SIG-M5 treated with dmso at 0.1 percent for 504 hours (cell line): ENCODE results near the gene CPT2.
"Not testable (repeated sequence)": the region's sequence is repeated elsewhere in the genome, so short reads cannot be mapped to it uniquely, and the experiment has no call there.

Experiments
- DNase-seq: peaks from one replicate; lab custom pipeline; 2025; ENCODE audit not compliant: unreplicated experiment; lab: John Stamatoyannopoulos, UW

The CPT2 gene

GRCh38 chr1:53182111-53182593 lies 14.5 kb upstream of the CPT2 start:
- peak; percentile 44 for DNase-seq

GRCh38 chr1:53182716-53183094 lies 13.9 kb upstream of the CPT2 start:
- no peak for DNase-seq

- DNase-seq, result no peak
Measured at GRCh38 chr1:53183095-53183990, 13.3 kb upstream of the CPT2 start.

GRCh38 chr1:53185955-53186297 lies 10.7 kb upstream of the CPT2 start:
- not testable (repeated sequence) for DNase-seq

GRCh38 chr1:53186533-53186932 lies 10.1 kb upstream of the CPT2 start:
- DNase-seq, result no peak

- no peak for DNase-seq
Measured at GRCh38 chr1:53187401-53187800, 9.2 kb upstream of the CPT2 start.

GRCh38 chr1:53188099-53188498 lies 8.5 kb upstream of the CPT2 start:
- DNase-seq, result no peak

GRCh38 chr1:53189061-53189460 lies 7.6 kb upstream of the CPT2 start:
- DNase-seq, result no peak

GRCh38 chr1:53190210-53190611 lies 6.4 kb upstream of the CPT2 start:
- DNase-seq, result no peak

- DNase-seq, result no peak
Measured at GRCh38 chr1:53195246-53196016, 1.2 kb upstream of the CPT2 start.

GRCh38 chr1:53196017-53196484 lies 573 bp upstream of the CPT2 start:
- DNase-seq, result no peak

- peak; percentile 40 for DNase-seq
Measured at GRCh38 chr1:53197291-53198200, 922 bp downstream of the CPT2 start.

- DNase-seq, result no peak
Measured at GRCh38 chr1:53198241-53198651, 1.6 kb downstream of the CPT2 start.

- no peak for DNase-seq
Measured at GRCh38 chr1:53203466-53203865, 6.8 kb downstream of the CPT2 start.

GRCh38 chr1:53205496-53205895 lies 8.9 kb downstream of the CPT2 start:
- not testable (repeated sequence) for DNase-seq

- not testable (repeated sequence) for DNase-seq
Measured at GRCh38 chr1:53206083-53206685, 9.6 kb downstream of the CPT2 start.

GRCh38 chr1:53206735-53207379 lies 10.2 kb downstream of the CPT2 start:
- no peak for DNase-seq

- DNase-seq, result no peak
Measured at GRCh38 chr1:53207726-53208125, 11.1 kb downstream of the CPT2 start.

- DNase-seq, result no peak
Measured at GRCh38 chr1:53210352-53210751, 13.7 kb downstream of the CPT2 start.

GRCh38 chr1:53210954-53211353 lies 14.3 kb downstream of the CPT2 start:
- no peak for DNase-seq
